GM12892 (cell line): ENCODE data around the gene SERGEF.

ENCODE experiments used
- POLR2A ChIP-seq: IDR thresholded peaks from 2 replicates; pipeline ENCODE4 v1.6.1; 2011; ENCODE audit warnings: low read depth, low read length, control low read depth
- POLR2AphosphoS5 ChIP-seq: IDR thresholded peaks from 2 replicates; pipeline ENCODE4 v1.6.1; 2011; ENCODE audit warnings: low read depth, low read length, control low read depth
- TAF1 ChIP-seq: IDR thresholded peaks from 2 replicates; pipeline ENCODE4 v1.6.1; 2011; ENCODE audit warnings: low read depth, mild to moderate bottlenecking, control low read depth, low read length, borderline replicate concordance

DNA sequence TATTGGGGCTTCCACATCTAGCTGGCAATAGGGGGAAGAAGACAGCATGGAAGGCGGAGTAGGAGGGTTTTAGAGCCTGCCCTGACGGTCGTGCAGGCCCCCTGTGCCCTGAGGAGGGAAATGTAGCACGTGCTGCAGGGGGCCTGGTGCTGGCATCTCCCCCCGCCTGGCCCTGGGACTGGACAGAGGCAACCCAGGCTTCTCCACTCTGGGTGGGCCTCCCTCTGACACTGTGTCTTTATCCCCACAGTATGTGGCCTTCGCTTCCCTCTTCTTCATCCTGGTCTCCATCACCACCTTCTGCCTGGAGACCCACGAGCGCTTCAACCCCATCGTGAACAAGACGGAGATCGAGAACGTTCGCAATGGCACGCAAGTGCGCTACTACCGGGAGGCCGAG, 241.4 kb downstream of the SERGEF start:
- TF ChIP-seq POLR2A, result no peak
- TF ChIP-seq POLR2AphosphoS5, result no peak
- no peak for TF ChIP-seq TAF1
